Measurements from ENCODE around the gene CDKAL1.

The CDKAL1 gene

GRCh38 chr6:21128601-21129000, 594.3 kb downstream of the CDKAL1 start:
- DNase-seq = no peak

- no peak for DNase-seq
Observed at GRCh38 chr6:21131406-21131805, 597.1 kb downstream of the CDKAL1 start.

DNA sequence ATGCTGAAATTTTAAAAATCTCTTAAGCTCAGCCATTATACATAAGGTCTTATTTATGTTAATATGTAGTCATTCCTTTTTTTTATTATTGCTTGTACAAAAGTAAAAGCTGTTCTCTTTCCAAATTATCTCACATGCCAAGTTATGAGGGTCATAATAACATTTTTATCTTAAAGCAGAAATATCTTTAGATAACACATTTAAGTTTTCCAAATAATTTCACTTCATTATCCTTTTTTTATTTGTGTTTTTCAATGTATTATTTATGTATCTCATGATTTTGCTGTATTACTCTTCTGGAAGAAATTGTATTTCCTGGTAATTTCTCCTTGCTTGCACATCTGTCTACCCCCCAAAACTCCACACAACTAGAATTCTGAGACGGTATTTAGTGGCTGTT, 598.2 kb downstream of the CDKAL1 start:
- DNase-seq = no peak

- no peak for DNase-seq
Observed at GRCh38 chr6:21132856-21133838, 598.9 kb downstream of the CDKAL1 start.

- no peak for DNase-seq
Observed at GRCh38 chr6:21133901-21134300, 599.6 kb downstream of the CDKAL1 start.

GRCh38 chr6:21134356-21134755, 600.1 kb downstream of the CDKAL1 start:
- DNase-seq = no peak

GRCh38 chr6:21135484-21136013, 601.3 kb downstream of the CDKAL1 start:
- no peak for DNase-seq

GRCh38 chr6:21137700-21138335, 603.6 kb downstream of the CDKAL1 start:
- no peak for DNase-seq

GRCh38 chr6:21138336-21139069, 604.2 kb downstream of the CDKAL1 start:
- no peak for DNase-seq

GRCh38 chr6:21140966-21141365, 606.7 kb downstream of the CDKAL1 start:
- DNase-seq = no peak

DNA sequence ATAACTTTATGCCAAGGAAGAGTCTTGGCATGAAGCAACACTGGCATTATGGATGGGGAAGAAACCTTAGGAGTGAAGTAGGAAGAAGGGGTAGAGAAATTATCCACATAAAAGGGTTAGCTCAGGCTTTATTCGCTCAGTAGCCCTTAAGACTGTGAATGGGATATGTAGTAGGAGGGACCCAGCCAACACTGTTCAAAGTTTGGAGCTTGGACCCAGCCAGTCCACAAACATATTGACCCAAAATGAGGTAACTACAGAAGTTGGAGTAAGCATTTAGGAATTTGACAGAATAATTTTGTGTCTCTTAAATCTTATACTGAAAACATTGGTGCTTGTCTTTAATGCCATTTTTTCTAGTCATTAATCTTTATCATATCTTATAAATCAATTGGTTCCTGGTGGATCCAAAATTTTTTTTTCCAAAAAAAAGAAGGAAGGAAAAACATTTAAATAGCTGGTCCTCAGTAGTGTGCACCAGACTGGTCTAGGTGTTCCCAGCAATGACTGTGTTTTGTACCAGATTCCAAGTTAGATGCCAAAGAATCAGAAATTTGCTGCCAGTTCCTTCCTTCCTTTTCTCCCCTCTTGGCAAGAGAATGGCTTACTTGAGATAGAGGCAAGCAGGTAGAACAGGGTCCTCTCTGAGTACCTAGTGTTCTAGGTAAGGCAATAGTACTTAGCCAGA, 607.5 kb downstream of the CDKAL1 start:
- no peak for DNase-seq

- DNase-seq = no peak
Observed at GRCh38 chr6:21142741-21143140, 608.5 kb downstream of the CDKAL1 start.

DNA sequence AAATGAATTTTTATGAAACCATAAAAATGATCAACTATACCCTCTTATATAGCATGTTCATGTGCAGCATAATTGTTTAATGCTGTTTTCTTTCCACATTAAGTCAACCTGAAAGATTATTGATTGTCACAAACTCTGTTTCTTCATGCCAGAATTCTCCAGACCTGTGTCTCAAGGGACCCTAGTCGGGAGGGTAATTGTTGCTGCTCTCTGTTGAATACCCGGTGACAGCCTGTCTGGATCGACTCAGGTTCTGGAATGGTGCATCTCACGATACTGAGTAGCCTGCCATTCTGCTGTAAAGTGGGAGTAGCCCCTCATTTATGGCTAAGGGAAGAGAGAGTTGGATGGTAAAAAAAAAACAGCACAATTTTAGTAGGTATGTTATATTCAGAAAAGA, 609.4 kb downstream of the CDKAL1 start:
- no peak for DNase-seq

DNA sequence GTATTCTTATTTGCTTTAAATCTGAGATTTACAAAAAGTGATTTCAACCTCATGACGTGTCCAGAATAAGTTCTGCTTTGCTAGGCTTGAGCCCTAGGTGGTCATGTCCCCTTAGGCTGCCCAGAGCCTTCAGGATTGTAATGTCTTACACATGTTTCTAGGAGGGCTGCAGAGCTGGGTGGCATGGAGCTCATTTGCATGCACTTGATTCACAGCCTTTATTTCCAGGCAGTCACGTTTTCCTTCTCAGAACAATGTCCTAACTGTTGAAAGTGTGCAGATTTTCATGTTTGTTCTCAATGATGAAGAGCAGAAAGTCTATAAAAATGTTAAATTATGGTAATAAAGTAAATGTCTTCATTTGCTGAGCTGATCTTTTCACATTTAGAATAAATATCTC, 610.7 kb downstream of the CDKAL1 start:
- DNase-seq = no peak

GRCh38 chr6:21147995-21148394, 613.7 kb downstream of the CDKAL1 start:
- DNase-seq = no peak

DNA sequence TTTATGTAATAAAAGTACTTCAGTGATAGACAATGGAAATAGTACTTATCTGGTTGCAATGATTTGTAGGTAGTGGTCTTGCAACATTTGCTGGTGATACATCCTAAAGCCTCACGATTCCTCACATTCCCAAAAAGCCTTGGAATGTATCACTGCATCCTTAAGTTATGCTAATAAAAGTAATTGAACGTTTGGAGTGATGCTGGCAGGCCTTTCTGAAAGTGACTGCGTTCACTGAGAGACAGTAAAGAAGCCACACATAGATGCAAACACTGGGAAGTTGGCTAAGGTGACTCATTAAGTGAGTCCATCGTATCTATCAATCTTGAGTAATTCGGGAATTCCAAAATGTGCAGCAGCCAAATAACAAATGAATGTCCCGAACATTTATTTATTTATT, 615.2 kb downstream of the CDKAL1 start:
- DNase-seq = no peak

DNA sequence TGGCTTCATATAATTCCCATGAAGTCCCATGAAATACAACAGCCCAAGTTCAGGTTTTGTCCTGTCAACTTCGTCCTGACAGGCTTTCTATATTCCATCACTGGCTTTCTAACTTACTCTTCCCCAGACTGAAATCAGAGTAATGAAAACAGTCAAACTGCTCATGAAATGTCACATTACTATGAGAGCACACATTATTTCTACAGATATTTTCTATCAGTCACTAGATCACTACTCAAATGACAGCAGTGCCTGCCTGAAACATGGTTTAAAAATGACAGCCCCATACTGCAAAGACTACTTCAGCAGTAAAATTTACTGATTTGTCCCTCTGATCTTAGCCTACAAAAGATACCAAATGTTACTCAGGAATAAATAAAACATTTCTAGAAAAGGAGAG, 616.4 kb downstream of the CDKAL1 start:
- no peak for DNase-seq

GRCh38 chr6:21151119-21151518, 616.9 kb downstream of the CDKAL1 start:
- no peak for DNase-seq

DNA sequence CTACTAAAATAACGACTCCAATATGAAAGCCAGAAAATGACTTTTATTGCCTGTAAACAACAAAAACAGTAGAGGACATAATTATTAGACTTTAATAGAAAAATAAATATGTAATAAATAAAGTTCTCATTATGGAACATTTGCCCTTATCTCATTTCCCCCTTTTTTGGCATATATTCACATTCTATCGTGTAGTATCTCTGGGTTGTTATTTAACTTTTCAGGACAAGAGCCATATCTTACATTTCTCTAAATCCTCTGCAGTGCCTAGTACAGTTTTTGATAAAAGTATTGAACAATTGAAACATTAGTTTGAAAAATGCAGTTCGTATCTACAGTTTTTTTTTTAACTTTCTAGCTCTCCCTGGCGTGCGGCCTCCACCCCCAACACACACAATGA, 617.3 kb downstream of the CDKAL1 start:
- no peak for DNase-seq

GRCh38 chr6:21157186-21157929, 623.1 kb downstream of the CDKAL1 start:
- DNase-seq = no peak

- no peak for DNase-seq
Observed at GRCh38 chr6:21158149-21158548, 623.9 kb downstream of the CDKAL1 start.

GRCh38 chr6:21158873-21159272, 624.6 kb downstream of the CDKAL1 start:
- DNase-seq = no peak

Measured in NK-92 treated with Interleukin-12 subunit alpha and Interleukin-12 subunit beta, amount 100 ng/mL, for 24 hours (cell line).